K562 (cell line): ENCODE measurements around the gene FYB2. TPM values are rescaled to one million over a fixed set of nuclear protein-coding genes. Genes with fewer than 3 reads are reported as not detected.

Experiments
- ATAC-seq: fragments of 200-7000 bp; cut with Tn5 transposase; 3 replicates; pipeline ENCODE4 v1.9.1; 2020; ENCODE audit warnings: moderate library complexity
- BruUV-seq: library from RNA; stranded (reverse); fragments of 400-500 nt; replicated peaks from 2 replicates; lab custom pipeline; 2021; lab: Mats Ljungman, UMichigan
- CTCF ChIA-PET: fragments of 300-600 bp; formaldehyde crosslinking; extraction: SDS; loops from one replicate; lab custom pipeline; 2021; ENCODE audit warnings: low intra/inter-chr PET ratio; lab: Yijun Ruan, JAX
- POLR2A ChIA-PET: fragments of 300-600, 350-650 bp; sonication (Branson Sonifier 250); formaldehyde crosslinking; extraction: SDS; loops from one replicate; lab custom pipeline; 2021; ENCODE audit warnings: antibody characterized with exemption, inconsistent platforms; lab: Yijun Ruan, JAX
- DNase-seq, 4 experiments: peaks; one replicate each; pipeline versions ENCODE4 v3.0.0 to v3.0.0-alpha.2; 2011 to 2018; ENCODE audit warnings: low spot score in 3 of 4, mixed read lengths in 3 of 4; ENCODE audit errors: extremely low read depth in 1 of 4
- FAIRE-seq: peaks from 2 replicates; lab custom pipeline; 2011; peaks lifted over from hg19 to GRCh38; lab: Jason Lieb, UNC
- H2AFZ ChIP-seq: 2 replicates; pipeline ENCODE4 v1.6.0; 2011; ENCODE audit warnings: low read depth, low read length, control low read depth, inconsistent platforms
- H3K27ac ChIP-seq: fragments of 200-600 bp; 3 replicates; pipeline ENCODE4 v1.8.0; 2011; ENCODE audit warnings: low read depth, mild to moderate bottlenecking, control low read depth, inconsistent platforms, low read length, moderate library complexity, mixed read lengths; ENCODE audit errors: extremely low read depth
- H3K27me3 ChIP-seq, 2 experiments: fragments of 300-600 bp in 1 of 2; 2 replicates in 1 of 2; 3 replicates in 1 of 2; pipeline versions ENCODE4 v1.6.0 to v1.8.0; 2011; ENCODE audit warnings: inconsistent platforms in 2 of 2, low read length in 2 of 2, mild to moderate bottlenecking in 1 of 2, mixed read lengths in 1 of 2, moderate library complexity in 1 of 2; ENCODE audit not compliant: control insufficient read depth in 2 of 2, insufficient read depth in 2 of 2
- H3K36me3 ChIP-seq: fragments of 300-600 bp; 3 replicates; pipeline ENCODE4 v1.8.0; 2011; ENCODE audit warnings: mild to moderate bottlenecking, low read length, inconsistent platforms; ENCODE audit not compliant: control insufficient read depth, insufficient read depth
- H3K4me1 ChIP-seq, 2 experiments: fragments of 200-600 bp in 1 of 2; replicated peaks in 1 of 2; 2 replicates in 1 of 2; 3 replicates in 1 of 2; pipeline versions ENCODE4 v1.5.1 to v1.8.0; 2011; ENCODE audit warnings: inconsistent platforms in 2 of 2, low read length in 2 of 2, mild to moderate bottlenecking in 1 of 2, mixed read lengths in 1 of 2, moderate library complexity in 1 of 2; ENCODE audit not compliant: control insufficient read depth in 2 of 2, insufficient read depth in 2 of 2
- H3K4me2 ChIP-seq: 2 replicates; pipeline ENCODE4 v1.6.1; 2011; ENCODE audit warnings: low read length, control low read depth, inconsistent platforms, mixed read lengths; ENCODE audit not compliant: insufficient read depth
- H3K4me3 ChIP-seq: fragments of 200-600 bp; sonication (generic), shearing (Covaris generic); 2 replicates; pipeline ENCODE4 v1.5.1; 2016; ENCODE audit warnings: control low read depth, inconsistent platforms
- H3K79me2 ChIP-seq: fragments of 200-600 bp; 3 replicates; pipeline ENCODE4 v1.8.0; 2011; ENCODE audit warnings: low read length, inconsistent platforms; ENCODE audit not compliant: control insufficient read depth, insufficient read depth
- H3K9ac ChIP-seq, 2 experiments: 2 replicates each; pipeline versions ENCODE4 v1.6.0 to v1.6.1; 2011; ENCODE audit warnings: low read depth in 2 of 2, low read length in 2 of 2, control low read depth in 1 of 2, inconsistent platforms in 1 of 2, mild to moderate bottlenecking in 1 of 2, mixed read lengths in 1 of 2; ENCODE audit not compliant: insufficient read depth in 1 of 2
- H3K9me1 ChIP-seq: one replicate; pipeline ENCODE4 v1.6.0; 2011; ENCODE audit warnings: inconsistent platforms, mild to moderate bottlenecking, low read length, moderate library complexity; ENCODE audit not compliant: control insufficient read depth, insufficient read depth
- H3K9me3 ChIP-seq: replicated peaks from 2 replicates; pipeline ENCODE4 v1.5.1; 2011; ENCODE audit warnings: low read depth, low read length, inconsistent platforms; ENCODE audit not compliant: control insufficient read depth, insufficient read depth
- H4K20me1 ChIP-seq: replicated peaks from 2 replicates; pipeline ENCODE4 v1.6.1; 2011; ENCODE audit warnings: low read length, inconsistent platforms, mixed read lengths; ENCODE audit not compliant: control insufficient read depth, insufficient read depth
- ATF7 ChIP-seq: fragments of 450-650 bp; IDR thresholded peaks from 2 replicates; pipeline ENCODE4 v1.7.1; 2014; ENCODE audit warnings: mild to moderate bottlenecking, moderate library complexity
- CCNT2 ChIP-seq: IDR thresholded peaks from 2 replicates; pipeline ENCODE4 v1.6.1; 2011; ENCODE audit warnings: borderline replicate concordance, low read depth, mild to moderate bottlenecking, moderate library complexity, mixed read lengths, low read length; ENCODE audit not compliant: insufficient read length; ENCODE audit errors: extremely low read depth
- IFI16 ChIP-seq: fragments of 250-450 bp; sonication (Bioruptor Pico); IDR thresholded peaks from 2 replicates; pipeline ENCODE4 v2.1.2; 2022; ENCODE audit warnings: mild to moderate bottlenecking, inconsistent platforms
- NUFIP1 ChIP-seq: fragments of 450-650 bp; IDR thresholded peaks from 2 replicates; pipeline ENCODE4 v1.6.1; 2018; ENCODE audit not compliant: partially characterized antibody
- POLR2H ChIP-seq: IDR thresholded peaks from 2 replicates; pipeline ENCODE4 v1.6.1; 2016; ENCODE audit warnings: missing genetic modification characterization, low read depth, mild to moderate bottlenecking, control low read depth, missing compliant biosample characterization, moderate library complexity
- SMAD4 ChIP-seq: fragments of 250-450 bp; sonication (Bioruptor Pico); conservative IDR thresholded peaks from 2 replicates; pipeline ENCODE4 v1.8.0; 2021; ENCODE audit warnings: inconsistent platforms, mild to moderate bottlenecking, moderate library complexity
- ZNF507 ChIP-seq: conservative IDR thresholded peaks from 2 replicates; pipeline ENCODE4 v1.6.1; 2017; ENCODE audit warnings: missing genetic modification characterization, missing compliant biosample characterization
- WGBS: fragments of 100-300 bp; shearing (Covaris generic); methylation state at CpG from one replicate; pipeline ENCODE4 v1.1.6; 2016; ENCODE audit warnings: low coverage, mixed read lengths; ENCODE audit not compliant: insufficient coverage; ENCODE audit errors: missing lambda C conversion rate; 5-methylcytosine and 5-hydroxymethylcytosine counted together
- in situ Hi-C: fragments of 300-500 bp; cut with MboI; formaldehyde crosslinking; loops from 4 replicates; pipeline ENCODE4 v1.15.0; 2018; ENCODE audit warnings: inconsistent platforms, mixed read lengths
- intact Hi-C: fragments of 100-400 bp; cut with micrococcal nuclease; formaldehyde crosslinking; loops from 2 replicates; pipeline ENCODE4 v1.14.2; 2022
- polyA plus RNA-seq, 8 experiments: library from polyadenylated mRNA; depleted of rRNA in 4 of 8; stranded (reverse) in 5 of 8; unstranded in 3 of 8; fragments of >200 nt; fragmentation: Nextera tagmentation in 2 of 8; fragmentation: Illumina TruSeq in 1 of 8; extraction: Ambion mirVana in 2 of 8; extraction: Trizol in 1 of 8; gene quantifications; 2 replicates each; pipeline versions ENCODE4 v1.2.1 to v1.2.3, GENCODE V29; 2011 to 2014; ENCODE audit warnings: inconsistent platforms in 1 of 8, missing spikeins in 1 of 8
- total RNA-seq, 7 experiments: library from RNA; depleted of rRNA in 6 of 7; stranded (reverse); fragments of >200 nt in 6 of 7; fragmentation: Illumina TruSeq in 2 of 7; extraction: Trizol in 2 of 7; gene quantifications; 2 replicates each; pipeline versions ENCODE4 v1.2.1 to v1.2.3, GENCODE V29; 2011 to 2021; ENCODE audit warnings: low replicate concordance in 1 of 7
- TF ChIP-seq, protein P1 (sequence below): sonication (generic); formaldehyde crosslinking; IDR thresholded peaks from 2 replicates; pipeline ENCODE4 v1.9.0; 2022; ENCODE audit warnings: mild to moderate bottlenecking, missing genetic modification reagents

The FYB2 gene
- total and polyA plus RNA-seq, 9 of the 15 experiments (the other 6 are each of a cell fraction or from before 2014, with no cell fraction given): not detected

DNA sequence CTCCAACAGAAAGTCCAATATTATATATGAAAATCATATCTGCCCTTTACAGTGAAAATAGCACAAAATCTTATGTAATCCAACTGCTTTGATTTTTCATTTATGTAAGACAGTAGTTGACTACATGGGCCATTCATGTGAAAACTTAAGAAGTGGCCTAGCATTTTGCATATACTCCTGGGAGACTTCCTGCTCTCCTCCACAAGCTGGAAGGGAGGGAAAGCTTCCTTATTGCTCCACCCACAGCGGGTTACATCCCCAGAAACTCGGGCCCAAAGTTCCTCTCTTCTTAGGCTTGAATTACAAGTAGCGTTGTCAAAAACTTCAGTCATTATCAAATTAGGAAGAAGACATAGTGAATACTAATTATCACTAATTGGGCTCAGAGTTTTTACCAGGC is 29.2 kb downstream of the FYB2 start:
- intact Hi-C loops: no loop called here
- 2% methylated on average over 3 of the region's 3 CpGs for WGBS
- H3K36me3 ChIP-seq: no peaks in the 10 kb centered on the region
- ChIA-PET POLR2A (no interaction called here), CTCF (no interaction called here)
- BruUV-seq: no TSS peak
- H3K27ac ChIP-seq: no peak overlapping the region
- H3K9ac ChIP-seq: no peak overlapping the region
- no peaks in the 10 kb centered on the region for H3K79me2 ChIP-seq
- no peak overlapping the region for H3K4me3 ChIP-seq
- H3K4me1 ChIP-seq: no peaks in the 10 kb centered on the region
- no peaks in the 10 kb centered on the region for H4K20me1 ChIP-seq
- H3K27me3 ChIP-seq: no peaks in the 10 kb centered on the region
- no peak for ATAC-seq
- in situ Hi-C loops: no loop called here
- H3K4me2 ChIP-seq: no peak overlapping the region
- no peak for DNase-seq
- TF ChIP-seq, protein P1, sequence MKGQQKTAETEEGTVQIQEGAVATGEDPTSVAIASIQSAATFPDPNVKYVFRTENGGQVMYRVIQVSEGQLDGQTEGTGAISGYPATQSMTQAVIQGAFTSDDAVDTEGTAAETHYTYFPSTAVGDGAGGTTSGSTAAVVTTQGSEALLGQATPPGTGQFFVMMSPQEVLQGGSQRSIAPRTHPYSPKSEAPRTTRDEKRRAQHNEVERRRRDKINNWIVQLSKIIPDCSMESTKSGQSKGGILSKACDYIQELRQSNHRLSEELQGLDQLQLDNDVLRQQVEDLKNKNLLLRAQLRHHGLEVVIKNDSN (CRISPR knock-in tag): no peak
- no peak for TF ChIP-seq SMAD4
- no peak for TF ChIP-seq ATF7
- TF ChIP-seq CCNT2: no peak
- no peak for TF ChIP-seq POLR2H (tag)
- no peak for TF ChIP-seq IFI16 (CRISPR knock-in tag)
- TF ChIP-seq NUFIP1: no peak
- no peak for TF ChIP-seq ZNF507 (tag)
- no peaks in the 10 kb centered on the region for H3K9me1 ChIP-seq
- no peak for FAIRE-seq
- no peak overlapping the region for H2AFZ ChIP-seq
- no peaks in the 10 kb centered on the region for H3K9me3 ChIP-seq
